ENCODE measurements around the gene STEEP1.

Gene STEEP1

GRCh38 chrX:119565107-119565663 lies at the start of gene STEEP1:
TSS of gene STEEP1 (minus strand) at chrX:119565409. CDS start at chrX:119565355, 54 bp downstream.
- Mint-ChIP-seq H3K36me3 (ENCODE audit: low read depth) (peaks cover under 1% of the 10 kb centered on the region), H3K4me1 (peaks cover 14% of the 10 kb centered on the region), H3K4me3 (peak within 1 kb of the TSS; percentile 86), H3K9me3 (no peaks in the 10 kb centered on the region), H3K27ac (peak within 1 kb of the TSS; percentile 87), H3K27me3 (no peaks in the 10 kb centered on the region)
- DNase-seq (peak; percentile 84), ATAC-seq (peak; percentile 98)

- H3K4me3 Mint-ChIP-seq: no peak overlapping the region
- H3K9me3 Mint-ChIP-seq: no peaks in the 10 kb centered on the region
- H3K36me3 Mint-ChIP-seq (ENCODE audit: low read depth): no peaks in the 10 kb centered on the region
- DNase-seq (no peak), ATAC-seq (no peak)
- H3K4me1 Mint-ChIP-seq: peaks cover 14% of the 10 kb centered on the region
- H3K27ac Mint-ChIP-seq: no peak overlapping the region
- no peaks in the 10 kb centered on the region for H3K27me3 Mint-ChIP-seq
These were observed 49.6 kb upstream of the STEEP1 start for GRCh38 chrX:119614776-119615175.

GRCh38 chrX:119607018-119607389 lies 41.8 kb upstream of the STEEP1 start:
- H3K27ac Mint-ChIP-seq: peak overlapping the region; percentile 96
- ATAC-seq: no peak
- peak overlapping the region; percentile 92 for H3K4me3 Mint-ChIP-seq
- no peaks in the 10 kb centered on the region for H3K9me3 Mint-ChIP-seq
- no peaks in the 10 kb centered on the region for H3K27me3 Mint-ChIP-seq
- no peak for DNase-seq
- H3K36me3 Mint-ChIP-seq (ENCODE audit: low read depth): peaks cover 11% of the 10 kb centered on the region
- H3K4me1 Mint-ChIP-seq: peaks cover 34% of the 10 kb centered on the region

- Mint-ChIP-seq H3K27ac (peak within 1 kb of the TSS; percentile 96), H3K9me3 (no peaks in the 10 kb centered on the region), H3K4me1 (peaks cover 38% of the 10 kb centered on the region), H3K4me3 (peak within 1 kb of the TSS; percentile 92), H3K36me3 (ENCODE audit: low read depth) (peaks cover 13% of the 10 kb centered on the region), H3K27me3 (no peaks in the 10 kb centered on the region)
- ATAC-seq (peak; percentile 83), DNase-seq (peak; percentile 86)
These were observed 41.2 kb upstream of the STEEP1 start, which contains the start of gene NKRF for GRCh38 chrX:119606280-119607017. TSS of gene NKRF (minus strand) at chrX:119606424.

- H3K4me1 Mint-ChIP-seq: peaks cover 38% of the 10 kb centered on the region
- DNase-seq (peak; percentile 48), ATAC-seq (peak; percentile 48)
- peaks cover 13% of the 10 kb centered on the region for H3K36me3 Mint-ChIP-seq (ENCODE audit: low read depth)
- peak overlapping the region; percentile 92 for H3K4me3 Mint-ChIP-seq
- H3K27me3 Mint-ChIP-seq: no peaks in the 10 kb centered on the region
- H3K27ac Mint-ChIP-seq: peak overlapping the region; percentile 96
- no peaks in the 10 kb centered on the region for H3K9me3 Mint-ChIP-seq
These were observed 40.5 kb upstream of the STEEP1 start for GRCh38 chrX:119605464-119606279.

- DNase-seq (no peak), ATAC-seq (no peak)
- H3K27me3 Mint-ChIP-seq: no peaks in the 10 kb centered on the region
- H3K4me3 Mint-ChIP-seq: peak overlapping the region; percentile 92
- H3K27ac Mint-ChIP-seq: peak overlapping the region; percentile 80
- peaks cover 13% of the 10 kb centered on the region for H3K36me3 Mint-ChIP-seq (ENCODE audit: low read depth)
- peaks cover 44% of the 10 kb centered on the region for H3K4me1 Mint-ChIP-seq
- no peaks in the 10 kb centered on the region for H3K9me3 Mint-ChIP-seq
These were observed 39.7 kb upstream of the STEEP1 start for GRCh38 chrX:119604766-119605463.

- no peak overlapping the region for H3K27ac Mint-ChIP-seq
- H3K36me3 Mint-ChIP-seq (ENCODE audit: low read depth): peaks cover 17% of the 10 kb centered on the region
- no peak overlapping the region for H3K4me3 Mint-ChIP-seq
- no peak for DNase-seq
- no peaks in the 10 kb centered on the region for H3K9me3 Mint-ChIP-seq
- ATAC-seq: no peak
- peaks cover 51% of the 10 kb centered on the region for H3K4me1 Mint-ChIP-seq
- no peaks in the 10 kb centered on the region for H3K27me3 Mint-ChIP-seq
These were observed 37.6 kb upstream of the STEEP1 start for GRCh38 chrX:119602701-119603255.

- no peaks in the 10 kb centered on the region for H3K27me3 Mint-ChIP-seq
- H3K9me3 Mint-ChIP-seq: no peaks in the 10 kb centered on the region
- no peak overlapping the region for H3K4me3 Mint-ChIP-seq
- no peak for DNase-seq
- H3K27ac Mint-ChIP-seq: peak overlapping the region; percentile 18
- no peaks in the 10 kb centered on the region for H3K4me1 Mint-ChIP-seq
- peaks cover 32% of the 10 kb centered on the region for H3K36me3 Mint-ChIP-seq (ENCODE audit: low read depth)
- ATAC-seq: no peak
These were observed 24.6 kb upstream of the STEEP1 start for GRCh38 chrX:119589810-119590209.

- peak overlapping the region; percentile 65 for H3K27ac Mint-ChIP-seq
- DNase-seq: no peak
- H3K9me3 Mint-ChIP-seq: no peaks in the 10 kb centered on the region
- H3K4me1 Mint-ChIP-seq: peaks cover 13% of the 10 kb centered on the region
- no peaks in the 10 kb centered on the region for H3K27me3 Mint-ChIP-seq
- peaks cover 2% of the 10 kb centered on the region for H3K36me3 Mint-ChIP-seq (ENCODE audit: low read depth)
- ATAC-seq: peak; percentile 43
- H3K4me3 Mint-ChIP-seq: no peak overlapping the region
These were observed 18.3 kb upstream of the STEEP1 start for GRCh38 chrX:119583431-119584059.

- Mint-ChIP-seq H3K4me3 (no peak overlapping the region), H3K4me1 (peaks cover 23% of the 10 kb centered on the region), H3K36me3 (ENCODE audit: low read depth) (peaks cover 8% of the 10 kb centered on the region), H3K27me3 (no peaks in the 10 kb centered on the region), H3K9me3 (no peaks in the 10 kb centered on the region), H3K27ac (no peak overlapping the region)
- no peak for DNase-seq
- ATAC-seq: no peak
These were observed 14.2 kb upstream of the STEEP1 start for GRCh38 chrX:119579414-119579813.

- peak; percentile 87 for DNase-seq
- peak; percentile 93 for ATAC-seq
- H3K27me3 Mint-ChIP-seq: no peaks in the 10 kb centered on the region
- H3K36me3 Mint-ChIP-seq (ENCODE audit: low read depth): peaks cover 8% of the 10 kb centered on the region
- peaks cover 15% of the 10 kb centered on the region for H3K4me1 Mint-ChIP-seq
- H3K4me3 Mint-ChIP-seq: peak within 1 kb of the TSS; percentile 90
- no peaks in the 10 kb centered on the region for H3K9me3 Mint-ChIP-seq
- H3K27ac Mint-ChIP-seq: peak within 1 kb of the TSS; percentile 91
These were observed 9.4 kb upstream of the STEEP1 start, which contains the start of gene UBE2A for GRCh38 chrX:119574394-119575266. TSS of gene UBE2A (plus strand) at chrX:119574563. CDS start at chrX:119574712, 149 bp downstream.

- no peaks in the 10 kb centered on the region for H3K27me3 Mint-ChIP-seq
- H3K27ac Mint-ChIP-seq: peak overlapping the region; percentile 91
- DNase-seq (no peak), ATAC-seq (no peak)
- peaks cover 12% of the 10 kb centered on the region for H3K4me1 Mint-ChIP-seq
- H3K36me3 Mint-ChIP-seq (ENCODE audit: low read depth): peaks cover 8% of the 10 kb centered on the region
- H3K4me3 Mint-ChIP-seq: peak overlapping the region; percentile 90
- no peaks in the 10 kb centered on the region for H3K9me3 Mint-ChIP-seq
These were observed 8.7 kb upstream of the STEEP1 start for GRCh38 chrX:119573840-119574393.

GRCh38 chrX:119573222-119573621 lies 8.0 kb upstream of the STEEP1 start:
- H3K9me3 Mint-ChIP-seq: no peaks in the 10 kb centered on the region
- peaks cover 8% of the 10 kb centered on the region for H3K36me3 Mint-ChIP-seq (ENCODE audit: low read depth)
- peaks cover 12% of the 10 kb centered on the region for H3K4me1 Mint-ChIP-seq
- DNase-seq (no peak), ATAC-seq (no peak)
- H3K4me3 Mint-ChIP-seq: peak overlapping the region; percentile 90
- no peak overlapping the region for H3K27ac Mint-ChIP-seq
- no peaks in the 10 kb centered on the region for H3K27me3 Mint-ChIP-seq
